GM21526 (cell line): ENCODE data around the gene CPA4.

Source experiments
- ATAC-seq: cut with Tn5 transposase; IDR thresholded peaks from one replicate; pipeline ENCODE4 v1.9.1; 2021; ENCODE audit warnings: moderate library complexity; ENCODE audit not compliant: unreplicated experiment, low FRiP score

The CPA4 gene

DNA sequence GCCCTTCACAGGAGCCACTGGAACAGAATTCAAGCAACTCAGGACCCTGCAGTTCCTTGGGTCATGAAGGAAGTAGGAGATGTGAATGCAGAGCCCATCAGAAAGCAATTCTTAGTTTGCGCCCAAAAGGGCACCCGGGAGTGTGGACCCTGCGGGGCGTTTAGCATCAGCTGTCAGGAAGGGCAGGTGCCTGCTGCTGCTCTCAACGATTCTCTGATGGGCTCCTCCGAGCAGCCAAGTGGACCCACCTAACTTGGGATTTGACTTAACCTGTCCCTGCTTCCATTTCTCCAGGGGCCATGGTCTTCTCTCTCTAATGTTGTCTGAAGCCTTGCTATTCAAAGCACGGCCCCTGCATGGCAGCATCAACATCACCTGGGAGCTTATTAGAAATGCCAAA is 68.7 kb downstream of the CPA4 start:
- ATAC-seq, result no peak

- no peak for ATAC-seq
Observed at GRCh38 chr7:130362251-130362816, 69.4 kb downstream of the CPA4 start.

DNA sequence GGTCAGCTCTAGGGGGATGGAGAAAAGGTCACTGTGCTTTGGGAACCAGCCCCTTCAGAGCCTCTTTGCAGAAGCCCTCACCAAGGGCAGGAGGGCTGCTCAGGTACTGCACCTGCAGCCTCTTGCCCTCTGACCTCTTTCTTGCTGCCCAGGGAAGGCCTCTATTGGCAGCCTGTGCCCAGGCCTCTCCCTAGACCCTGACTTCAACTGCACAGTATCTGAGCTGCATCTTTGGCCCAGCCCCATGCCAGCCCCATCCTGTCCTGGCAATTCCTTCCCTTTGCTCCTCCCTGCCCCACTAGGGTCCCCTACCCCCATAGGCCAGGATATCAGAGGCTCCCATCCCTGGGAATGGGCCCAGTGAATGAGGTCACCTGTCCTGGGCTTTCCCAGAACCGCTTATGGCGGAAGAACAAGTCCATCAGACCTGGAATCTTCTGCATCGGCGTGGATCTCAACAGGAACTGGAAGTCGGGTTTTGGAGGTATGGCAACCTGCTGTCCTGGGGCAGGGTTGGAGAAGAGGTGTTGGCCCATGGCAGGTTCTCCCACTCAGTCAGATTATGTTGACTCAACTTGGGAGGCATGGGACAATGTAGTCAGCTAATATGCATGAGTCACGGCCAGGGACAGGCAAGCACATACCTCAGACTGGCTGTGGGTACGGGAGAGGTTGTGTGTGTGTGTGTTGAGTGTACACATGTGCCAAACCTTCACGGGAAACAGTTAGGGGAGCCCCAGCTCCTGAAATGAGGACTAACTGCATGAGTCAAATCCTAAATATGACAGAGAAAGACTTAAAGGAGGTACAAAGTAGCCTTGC is 70.3 kb downstream of the CPA4 start:
- no peak for ATAC-seq

DNA sequence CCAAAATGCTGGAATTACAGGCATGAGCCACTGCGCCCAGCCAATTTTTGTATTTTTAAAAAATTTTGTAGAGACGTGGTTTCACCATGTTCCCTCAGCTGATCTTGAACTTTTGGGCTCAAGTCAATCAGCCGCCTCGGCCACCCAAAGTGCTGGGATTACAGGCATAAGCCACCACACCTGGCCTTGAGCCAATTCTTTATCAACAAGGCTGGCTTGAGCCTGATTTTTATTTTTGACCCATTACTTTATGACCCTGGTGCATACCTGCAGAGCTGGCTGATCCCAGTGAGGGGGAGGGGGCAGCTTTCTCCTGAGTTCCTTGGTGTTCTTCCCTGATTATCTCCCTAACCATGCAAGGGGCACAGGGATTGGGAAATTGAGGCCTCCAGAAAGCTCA is 71.5 kb downstream of the CPA4 start:
- no peak for ATAC-seq

GRCh38 chr7:130365088-130365487 is 72.1 kb downstream of the CPA4 start:
- ATAC-seq, result no peak

- no peak for ATAC-seq
Observed at GRCh38 chr7:130365511-130366441, 72.8 kb downstream of the CPA4 start.

- ATAC-seq, result no peak
Observed at GRCh38 chr7:130366564-130366963, 73.6 kb downstream of the CPA4 start.

DNA sequence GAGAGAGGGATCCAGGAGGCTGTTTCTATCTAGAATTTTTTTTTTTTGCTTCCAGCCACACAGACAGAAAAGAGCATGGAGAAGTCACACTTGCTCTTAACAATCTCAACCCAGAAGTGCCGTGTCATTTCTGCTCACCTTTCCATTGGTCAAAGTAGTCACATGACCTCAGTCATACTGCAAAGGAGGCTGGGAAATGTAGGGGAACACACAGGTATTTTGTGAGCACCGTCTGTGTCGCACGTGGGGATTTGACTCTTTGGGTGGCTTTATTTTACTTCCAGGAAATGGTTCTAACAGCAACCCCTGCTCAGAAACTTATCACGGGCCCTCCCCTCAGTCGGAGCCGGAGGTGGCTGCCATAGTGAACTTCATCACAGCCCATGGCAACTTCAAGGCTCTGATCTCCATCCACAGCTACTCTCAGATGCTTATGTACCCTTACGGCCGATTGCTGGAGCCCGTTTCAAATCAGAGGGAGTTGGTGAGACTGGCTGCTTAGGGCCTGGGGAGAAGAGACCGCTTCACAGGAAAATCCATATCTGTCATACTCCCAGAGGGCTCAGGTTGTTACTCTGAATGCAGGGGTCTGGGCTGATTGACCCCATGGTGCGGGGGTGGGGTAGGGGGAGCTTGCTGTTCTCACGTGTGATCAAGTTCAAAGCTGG is 74.3 kb downstream of the CPA4 start:
- no peak for ATAC-seq

DNA sequence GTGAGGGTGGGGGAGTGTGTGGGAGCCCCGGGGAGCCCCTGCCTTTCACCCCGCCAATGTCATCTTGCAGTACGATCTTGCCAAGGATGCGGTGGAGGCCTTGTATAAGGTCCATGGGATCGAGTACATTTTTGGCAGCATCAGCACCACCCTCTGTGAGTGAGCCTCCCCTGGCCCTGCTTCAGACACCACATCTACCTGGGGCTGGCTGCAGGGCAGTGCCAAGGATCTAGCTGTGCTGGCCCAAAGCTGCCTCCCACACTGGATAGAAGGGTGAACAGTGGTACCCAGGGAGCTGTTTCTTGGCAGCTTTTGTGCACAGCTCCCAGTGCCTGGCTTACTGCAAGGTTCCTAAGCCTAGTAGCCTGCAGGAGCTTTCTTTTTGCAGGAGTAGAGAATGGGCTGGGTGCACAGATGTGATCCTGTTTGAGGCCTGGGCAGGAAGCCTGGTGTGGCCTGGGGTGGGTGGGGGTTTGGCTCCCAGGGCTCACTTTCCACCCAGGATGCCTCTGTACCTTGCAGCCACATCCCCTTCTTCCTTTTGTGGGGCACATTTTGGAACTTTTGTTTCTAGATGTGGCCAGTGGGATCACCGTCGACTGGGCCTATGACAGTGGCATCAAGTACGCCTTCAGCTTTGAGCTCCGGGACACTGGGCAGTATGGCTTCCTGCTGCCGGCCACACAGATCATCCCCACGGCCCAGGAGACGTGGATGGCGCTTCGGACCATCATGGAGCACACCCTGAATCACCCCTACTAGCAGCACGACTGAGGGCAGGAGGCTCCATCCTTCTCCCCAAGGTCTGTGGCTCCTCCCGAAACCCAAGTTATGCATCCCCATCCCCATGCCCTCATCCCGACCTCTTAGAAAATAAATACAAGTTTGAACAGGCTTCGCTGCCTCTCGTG is 75.1 kb downstream of the CPA4 start:
- ATAC-seq, result no peak

DNA sequence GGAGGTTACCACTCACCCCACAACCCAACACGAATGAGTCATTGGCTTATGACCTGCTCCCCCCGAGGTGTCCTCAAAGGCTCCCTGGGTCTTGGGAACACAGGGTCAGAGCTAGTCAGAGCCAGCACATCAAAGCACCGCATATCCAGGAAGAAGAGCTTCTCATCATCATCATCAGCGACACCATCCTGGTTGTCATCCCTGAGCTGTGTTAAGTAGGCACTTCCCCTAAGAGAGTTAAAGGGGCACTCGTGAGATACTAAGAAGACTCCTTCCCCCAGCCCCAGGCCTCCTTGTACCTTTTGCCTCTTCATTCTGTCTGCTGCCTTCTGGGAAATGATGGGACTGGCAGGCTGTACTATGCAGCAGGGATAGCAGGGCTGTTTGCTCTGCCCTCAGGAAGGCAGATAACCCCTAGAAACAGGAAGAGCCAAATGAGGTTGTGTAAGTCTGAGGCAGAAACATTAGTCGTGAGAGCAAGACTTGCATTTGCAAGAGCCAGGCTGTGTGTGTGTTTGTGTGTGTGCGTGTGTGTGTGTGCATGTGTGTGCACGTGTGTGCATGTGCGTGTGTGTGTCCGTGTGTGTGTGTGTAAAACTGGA is 76.2 kb downstream of the CPA4 start:
- no peak for ATAC-seq

DNA sequence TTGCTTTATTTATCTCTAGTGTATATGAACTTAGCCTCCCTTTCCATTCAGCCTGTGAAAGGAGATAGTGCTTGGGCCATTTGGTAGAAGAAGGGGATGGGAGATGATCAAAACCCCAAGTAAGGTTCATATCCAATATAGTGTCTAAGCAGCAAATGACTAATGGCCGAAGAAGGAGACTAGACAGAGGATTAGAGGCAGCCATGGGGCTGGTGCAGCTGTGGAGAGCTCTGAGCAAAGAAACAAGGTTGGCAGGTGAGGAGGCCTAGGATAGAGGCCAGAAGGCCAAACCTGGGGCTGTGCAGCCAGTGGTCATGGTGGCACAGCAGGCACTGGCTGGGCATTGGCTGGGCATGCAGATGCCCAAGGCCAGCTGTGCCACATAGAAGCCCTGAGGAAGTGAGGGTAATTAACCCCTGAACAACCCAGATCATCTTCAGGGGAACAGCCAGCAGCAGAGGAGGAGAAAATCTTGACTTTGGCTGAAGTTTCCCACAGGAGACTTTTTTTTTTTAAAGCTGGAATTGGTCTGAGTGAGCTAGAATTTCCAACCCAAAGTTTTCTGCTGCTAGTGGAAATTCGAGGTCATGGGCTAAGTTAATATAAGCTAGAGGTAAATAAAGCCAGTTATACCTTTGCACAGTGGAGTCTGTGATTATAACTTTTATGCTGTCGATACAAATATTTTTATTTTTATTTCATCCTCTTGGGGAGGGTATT is 77.0 kb downstream of the CPA4 start:
- ATAC-seq, result no peak

GRCh38 chr7:130371046-130371445 is 78.1 kb downstream of the CPA4 start:
- ATAC-seq, result no peak

GRCh38 chr7:130372402-130373165 is 79.6 kb downstream of the CPA4 start:
- no peak for ATAC-seq
